CD8-positive, alpha-beta memory T cell (primary cell): Measurements from ENCODE around the gene C16orf89. TPM values are rescaled to one million over a fixed set of nuclear protein-coding genes. Genes with fewer than 3 reads are reported as not detected.
"Not testable (repeated sequence)": the region's sequence is repeated elsewhere in the genome, so short reads cannot be mapped to it uniquely, and the experiment has no call there.

Experiments
- CTCF ChIA-PET: fragments of 350-600 bp; sonication (Branson Sonifier 250); formaldehyde crosslinking; loops from one replicate; lab custom pipeline; 2021; ENCODE audit warnings: antibody characterized with exemption; lab: Charles Lee
- POLR2A ChIA-PET: fragments of 350-600 bp; sonication (Branson Sonifier 250); formaldehyde crosslinking; loops from one replicate; lab custom pipeline; 2021; ENCODE audit warnings: antibody characterized with exemption; lab: Charles Lee
- DNase-seq, 5 donors: peaks; one replicate each; pipeline versions ENCODE4 v3.0.0 to v3.0.0-alpha.2; 2020 to 2022; ENCODE audit warnings: mixed read lengths in 1 of 5
- H3K27ac ChIP-seq: one replicate; pipeline ENCODE4 v1.7.0; 2013; ENCODE audit warnings: low read depth, mild to moderate bottlenecking, low read length, moderate library complexity
- H3K27me3 ChIP-seq: 2 replicates; pipeline ENCODE4 v1.7.0; 2013; ENCODE audit warnings: low read length, mild to moderate bottlenecking; ENCODE audit not compliant: insufficient read depth, poor library complexity, severe bottlenecking
- H3K36me3 ChIP-seq: 2 replicates; pipeline ENCODE4 v1.7.0; 2013; ENCODE audit warnings: mild to moderate bottlenecking, low read length, moderate library complexity; ENCODE audit not compliant: insufficient read depth
- H3K4me1 ChIP-seq: 2 replicates; pipeline ENCODE4 v1.7.0; 2013; ENCODE audit warnings: mild to moderate bottlenecking, low read length, moderate library complexity; ENCODE audit not compliant: insufficient read depth
- H3K4me3 ChIP-seq: 2 replicates; pipeline ENCODE4 v1.7.0; 2013; ENCODE audit warnings: mild to moderate bottlenecking, low read length
- H3K9me3 ChIP-seq: 2 replicates; pipeline ENCODE4 v1.7.0; 2013; ENCODE audit warnings: mild to moderate bottlenecking, low read length
- H3K27ac Mint-ChIP-seq, 8 donors: one replicate each; pipeline ENCODE4 v1.8.0; 2020 to 2021; ENCODE audit warnings: mixed read lengths in 8 of 8, mild to moderate bottlenecking in 6 of 8, inconsistent platforms in 3 of 8, moderate library complexity in 3 of 8
- H3K27me3 Mint-ChIP-seq, 2 donors: one replicate each; pipeline ENCODE4 v1.8.0; 2020 to 2021; ENCODE audit warnings: mixed read lengths in 2 of 2, mild to moderate bottlenecking in 1 of 2, moderate library complexity in 1 of 2
- H3K36me3 Mint-ChIP-seq, 3 donors: one replicate each; pipeline ENCODE4 v1.8.0; 2020 to 2021; ENCODE audit warnings: mixed read lengths in 3 of 3, inconsistent platforms in 1 of 3, mild to moderate bottlenecking in 1 of 3
- H3K4me1 Mint-ChIP-seq, 3 donors: one replicate each; pipeline ENCODE4 v1.8.0; 2020 to 2021; ENCODE audit warnings: mixed read lengths in 3 of 3, inconsistent platforms in 1 of 3, mild to moderate bottlenecking in 1 of 3
- H3K4me3 Mint-ChIP-seq, 7 donors: one replicate each; pipeline ENCODE4 v1.8.0; 2020 to 2021; ENCODE audit warnings: mixed read lengths in 7 of 7, mild to moderate bottlenecking in 6 of 7, moderate library complexity in 4 of 7, inconsistent platforms in 2 of 7
- H3K9me3 Mint-ChIP-seq, 5 donors: one replicate each; pipeline ENCODE4 v1.8.0; 2020 to 2022; ENCODE audit warnings: mixed read lengths in 5 of 5, mild to moderate bottlenecking in 3 of 5, moderate library complexity in 2 of 5, inconsistent platforms in 1 of 5
- polyA plus RNA-seq: library from polyadenylated mRNA; unstranded; fragments of 300-500 nt; fragmentation: Illumina TruSeq; gene quantifications from one replicate; pipeline ENCODE4 v1.2.3, GENCODE V29; 2021
- total RNA-seq, 2 experiments: library from RNA; stranded (reverse); gene quantifications; one replicate each; pipeline ENCODE4 v1.2.3, GENCODE V29; 2021

C16orf89 gene
- total and polyA plus RNA-seq, 3 experiments from 2014 or later, result not detected

DNA sequence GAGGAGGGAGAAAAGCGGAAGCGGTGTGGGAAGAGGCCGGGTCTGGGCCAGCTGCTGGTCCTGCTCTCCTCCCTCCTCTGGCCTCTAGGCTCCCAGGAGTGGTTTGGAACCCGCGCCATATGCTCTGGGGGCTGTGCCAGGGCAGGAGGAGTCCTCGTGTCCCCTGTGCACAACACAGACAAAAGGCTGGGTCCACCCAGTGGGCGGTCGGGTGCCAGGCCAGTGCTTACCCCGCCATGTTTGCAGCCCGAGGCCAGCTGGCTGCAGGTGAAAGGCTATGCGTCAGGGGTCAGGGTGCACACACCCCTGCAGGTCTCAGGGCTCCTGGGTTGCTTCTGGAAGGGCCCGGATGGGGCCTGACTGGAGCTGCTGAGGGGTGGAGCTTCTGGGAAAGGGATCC is 14.7 kb upstream of the C16orf89 start:
- H3K4me1 Mint-ChIP-seq, H3K4me1 ChIP-seq, CTCF ChIA-PET, H3K9me3 Mint-ChIP-seq, POLR2A ChIA-PET, H3K27ac Mint-ChIP-seq, H3K4me3 ChIP-seq, H3K27me3 ChIP-seq, DNase-seq, H3K4me3 Mint-ChIP-seq, H3K27ac ChIP-seq, H3K9me3 ChIP-seq, H3K27me3 Mint-ChIP-seq: not testable (repeated sequence)
- H3K36me3 Mint-ChIP-seq, result peaks cover 0 to 82% (median 9%) of the 10 kb centered on the region in 3 donors
- H3K36me3 ChIP-seq, result peaks cover 11% of the 10 kb centered on the region

DNA sequence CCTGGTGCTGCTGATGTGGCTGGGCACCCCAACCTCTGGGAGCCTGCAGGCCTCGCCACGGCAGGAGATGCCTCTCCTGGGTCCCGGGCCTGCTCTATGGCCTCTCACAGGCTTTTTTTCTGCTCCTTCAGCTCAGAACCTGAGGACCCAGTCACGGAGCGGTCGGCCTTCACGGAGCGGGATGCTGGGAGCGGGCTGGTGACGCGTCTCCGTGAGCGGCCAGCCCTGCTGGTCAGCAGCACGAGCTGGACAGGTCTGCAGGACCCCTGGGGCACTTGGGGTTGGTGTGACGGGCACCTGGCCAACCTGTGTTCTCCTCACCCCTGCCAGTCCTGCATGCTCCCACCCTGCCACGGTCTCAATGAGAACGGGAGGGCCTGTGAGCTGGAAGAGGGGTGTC is 12.9 kb upstream of the C16orf89 start:
- no peak for DNase-seq
- Histone ChIP-seq H3K4me3 (no peak overlapping the region), H3K36me3 (peaks cover 16% of the 10 kb centered on the region), H3K4me1 (no peaks in the 10 kb centered on the region), H3K9me3 (no peaks in the 10 kb centered on the region), H3K27me3 (no peaks in the 10 kb centered on the region), H3K27ac (no peak overlapping the region)
- Mint-ChIP-seq H3K27ac (no peak overlapping the region), H3K4me3 (no peak overlapping the region), H3K4me1 (peaks cover 3 to 11% (median 5%) of the 10 kb centered on the region in 3 donors), H3K27me3 (no peaks in the 10 kb centered on the region), H3K9me3 (no peaks in the 10 kb centered on the region), H3K36me3 (peaks cover 0 to 77% (median 7%) of the 10 kb centered on the region in 3 donors)
- ChIA-PET CTCF (no interaction called here), POLR2A (no interaction called here)

DNA sequence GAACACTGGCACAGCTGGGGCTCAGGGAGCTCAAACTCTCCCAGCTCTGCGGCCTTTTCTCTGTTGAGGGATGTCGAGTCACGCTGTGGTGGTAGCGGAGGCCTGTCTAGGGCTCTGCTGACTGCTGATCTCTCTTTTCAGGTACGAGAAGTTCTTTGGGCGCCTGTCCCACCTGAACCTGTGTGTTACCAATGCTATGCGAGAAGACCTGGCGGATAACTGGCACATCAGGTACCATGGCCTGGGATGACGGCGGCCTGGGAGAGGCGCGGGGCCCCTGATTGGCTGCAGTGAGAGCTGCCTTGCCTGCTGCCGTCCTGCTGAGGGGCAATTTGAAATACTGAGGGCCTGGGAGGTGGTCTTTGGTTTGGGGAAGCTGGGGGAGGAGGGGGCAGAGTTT is 11.5 kb upstream of the C16orf89 start:
- Mint-ChIP-seq H3K4me1 (peaks cover 14 to 23% (median 16%) of the 10 kb centered on the region in 3 donors), H3K27ac (peak overlapping the region in 1 of 8 donors; percentile 79), H3K27me3 (no peaks in the 10 kb centered on the region), H3K4me3 (no peak overlapping the region), H3K36me3 (peaks cover 0 to 69% (median 7%) of the 10 kb centered on the region in 3 donors), H3K9me3 (no peaks in the 10 kb centered on the region)
- peaks cover 8% of the 10 kb centered on the region for H3K4me1 ChIP-seq
- no peak overlapping the region for H3K27ac ChIP-seq
- H3K36me3 ChIP-seq, result peaks cover 16% of the 10 kb centered on the region
- no peak for DNase-seq
- ChIA-PET POLR2A (no interaction called here), CTCF (interaction anchor here (0.7 kb wide), 1 partner anchor 44 kb away, joined by 3 read pairs; the partner anchor contains the start of gene NAGPA)
- no peak overlapping the region for H3K4me3 ChIP-seq
- no peaks in the 10 kb centered on the region for H3K27me3 ChIP-seq
- no peaks in the 10 kb centered on the region for H3K9me3 ChIP-seq

DNA sequence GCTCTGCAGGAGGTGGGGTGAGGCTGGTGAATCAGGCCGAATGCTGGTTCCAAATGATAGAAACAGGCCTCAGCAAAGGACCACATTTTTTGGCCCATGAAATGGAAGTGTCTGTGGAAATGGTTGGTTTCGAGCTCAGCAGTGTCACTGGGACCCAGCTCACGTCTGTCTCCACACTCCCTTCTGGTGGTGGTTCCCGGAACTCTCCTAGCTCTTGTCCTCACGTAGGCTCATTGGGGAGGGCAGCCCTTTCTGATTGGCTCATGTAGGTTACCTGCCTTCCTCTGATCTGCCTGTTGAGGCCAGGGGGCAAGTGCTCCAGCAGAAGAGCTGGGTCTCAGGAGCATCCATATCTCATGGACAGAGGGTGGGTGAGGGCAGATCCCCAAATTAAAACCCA is 9.9 kb upstream of the C16orf89 start:
- peaks cover 30 to 39% (median 31%) of the 10 kb centered on the region in 3 donors for H3K4me1 Mint-ChIP-seq
- H3K27ac Mint-ChIP-seq, result peak overlapping the region in 1 of 8 donors; percentile 43

DNA sequence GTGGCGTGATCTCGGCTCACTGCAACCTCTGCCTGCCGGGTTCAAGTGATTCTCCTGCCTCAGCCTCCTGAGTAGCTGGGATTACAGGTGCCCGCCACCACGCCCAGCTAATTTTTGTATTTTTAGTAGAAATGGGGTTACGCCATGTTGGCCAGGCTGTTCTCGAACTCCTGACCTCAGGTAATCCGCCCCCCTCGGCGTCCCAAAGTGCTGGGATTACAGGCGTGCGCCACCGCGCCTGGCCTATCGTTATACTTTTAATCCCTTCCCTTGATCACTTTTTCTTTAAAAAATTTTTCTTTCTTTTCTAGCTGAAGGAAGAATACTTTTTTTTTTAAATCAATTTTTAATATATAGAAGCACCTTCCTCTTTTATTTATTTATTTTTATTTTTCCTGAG is 8.0 kb upstream of the C16orf89 start:
- H3K4me3 Mint-ChIP-seq, H3K4me3 ChIP-seq, H3K27ac Mint-ChIP-seq, POLR2A ChIA-PET, H3K27me3 Mint-ChIP-seq, H3K27ac ChIP-seq, H3K27me3 ChIP-seq, H3K9me3 ChIP-seq, CTCF ChIA-PET, H3K9me3 Mint-ChIP-seq, DNase-seq: not testable (repeated sequence)
- Mint-ChIP-seq H3K36me3 (peaks cover 0 to 49% (median 6%) of the 10 kb centered on the region in 3 donors), H3K4me1 (peaks cover 30 to 39% (median 31%) of the 10 kb centered on the region in 3 donors)
- H3K36me3 ChIP-seq, result peaks cover 16% of the 10 kb centered on the region
- H3K4me1 ChIP-seq, result peaks cover 19% of the 10 kb centered on the region

More for the DNA sequence above, 9.9 kb upstream of the C16orf89 start:
- Histone ChIP-seq H3K36me3 (peaks cover 16% of the 10 kb centered on the region), H3K27me3 (no peaks in the 10 kb centered on the region), H3K4me1 (peaks cover 19% of the 10 kb centered on the region), H3K27ac (no peak overlapping the region), H3K4me3 (no peak overlapping the region), H3K9me3 (no peaks in the 10 kb centered on the region)
- ChIA-PET CTCF (interaction anchor here (1.4 to 1.8 kb wide), 2 partner anchors 9 to 16 kb away, joined by 3 to 7 read pairs; no protein-coding TSS in a partner anchor), POLR2A (interaction anchor here (0.5 kb wide), 1 partner anchor 315 kb away, joined by 3 read pairs; no protein-coding TSS in a partner anchor)
- Mint-ChIP-seq H3K4me3 (no peak overlapping the region), H3K9me3 (no peaks in the 10 kb centered on the region), H3K27me3 (no peaks in the 10 kb centered on the region), H3K36me3 (peaks cover 0 to 64% (median 7%) of the 10 kb centered on the region in 3 donors)
- no peak for DNase-seq

DNA sequence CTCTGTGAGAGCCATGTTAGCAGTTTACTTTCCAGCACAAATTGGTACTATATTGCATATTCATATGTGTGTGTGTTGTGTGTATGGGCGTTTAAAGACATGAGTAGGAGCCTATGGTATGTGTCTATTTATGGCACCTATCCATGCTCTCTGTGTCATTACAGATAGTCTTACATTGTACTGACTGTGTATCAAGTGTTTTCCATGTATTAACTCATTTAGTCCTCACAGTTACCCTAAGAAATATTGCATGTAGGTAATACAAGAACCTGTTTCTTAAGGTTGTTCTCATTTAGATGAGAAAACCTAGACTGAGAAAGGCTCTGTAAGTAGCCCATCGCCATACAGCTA is 7.5 kb upstream of the C16orf89 start:
- H3K9me3 Mint-ChIP-seq, result no peaks in the 10 kb centered on the region
- Histone ChIP-seq H3K9me3 (no peaks in the 10 kb centered on the region), H3K27me3 (no peaks in the 10 kb centered on the region), H3K36me3 (peaks cover 16% of the 10 kb centered on the region), H3K4me1 (peaks cover 19% of the 10 kb centered on the region), H3K4me3 (no peak overlapping the region), H3K27ac (no peak overlapping the region)
- H3K4me3 Mint-ChIP-seq, result peak overlapping the region; percentile 51 to 98 (median 89)
- H3K27ac Mint-ChIP-seq, result peak overlapping the region; percentile 14 to 98 (median 95)
- POLR2A ChIA-PET, result interaction anchor here (1.8 kb wide), 1 partner anchor 39 kb away, joined by 10 read pairs; the partner anchor contains the start of gene NAGPA
- peaks cover 0 to 46% (median 6%) of the 10 kb centered on the region in 3 donors for H3K36me3 Mint-ChIP-seq
- CTCF ChIA-PET, result interaction anchor here (1.4 kb wide), 1 partner anchor 17 kb away, joined by 4 read pairs; no protein-coding TSS in a partner anchor
- no peak for DNase-seq
- H3K27me3 Mint-ChIP-seq, result no peaks in the 10 kb centered on the region
- peaks cover 30 to 39% (median 31%) of the 10 kb centered on the region in 3 donors for H3K4me1 Mint-ChIP-seq

DNA sequence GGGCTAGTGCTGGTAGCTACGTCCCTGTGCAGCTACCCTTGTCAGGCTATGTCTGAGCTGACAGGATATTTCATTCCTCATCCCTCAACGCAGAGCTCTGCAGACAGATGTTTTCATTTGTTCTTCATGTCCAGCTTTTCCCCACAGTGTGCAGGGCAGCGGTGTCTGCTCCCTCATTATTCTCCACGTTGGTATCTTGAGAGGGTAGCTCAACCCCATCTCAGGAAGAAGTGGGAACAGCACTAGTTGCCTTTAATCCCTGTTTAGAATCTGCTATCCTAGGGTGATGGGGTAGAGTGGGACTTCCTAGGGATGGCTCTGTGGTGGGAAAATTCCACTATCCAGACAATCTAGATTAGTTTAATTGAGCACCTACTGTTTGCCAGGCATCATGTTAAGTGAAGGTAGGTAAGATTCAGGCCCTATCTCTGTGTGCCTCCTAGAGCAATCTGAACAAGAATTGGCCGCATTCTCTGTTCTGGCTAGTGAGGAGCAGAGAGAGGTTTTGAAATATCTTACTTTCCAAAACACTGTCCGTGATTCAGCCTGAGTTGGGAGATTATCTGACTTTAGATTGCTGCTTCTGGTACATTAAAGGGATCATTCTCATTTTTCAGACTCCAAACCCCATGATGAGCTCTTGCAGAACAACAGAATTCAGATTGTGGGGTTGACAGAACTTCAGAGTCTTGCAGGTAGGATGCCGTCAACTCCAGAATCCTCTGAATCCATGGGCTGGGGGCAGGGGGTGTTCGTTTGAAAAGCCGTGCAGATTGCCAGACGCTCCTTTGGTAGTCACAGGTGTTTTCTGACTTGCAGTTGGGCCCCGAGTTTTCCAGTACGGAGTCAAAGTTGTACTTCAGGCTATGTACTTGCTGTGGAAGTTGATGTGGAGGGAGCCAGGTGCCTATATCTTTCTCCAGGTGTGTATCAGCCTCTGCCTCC is 6.8 kb upstream of the C16orf89 start:
- Mint-ChIP-seq H3K27ac (peak overlapping the region; percentile 95 to 99 (median 96)), H3K4me3 (peak overlapping the region; percentile 87 to 99 (median 94)), H3K9me3 (no peaks in the 10 kb centered on the region), H3K36me3 (peaks cover 0 to 40% (median 3%) of the 10 kb centered on the region in 3 donors), H3K4me1 (peaks cover 30 to 39% (median 31%) of the 10 kb centered on the region in 3 donors), H3K27me3 (no peaks in the 10 kb centered on the region)
- no peaks in the 10 kb centered on the region for H3K27me3 ChIP-seq
- CTCF ChIA-PET, result interaction anchor here (1.2 to 1.4 kb wide), 3 partner anchors 12 to 38 kb away, joined by 4 read pairs; partner anchors contain the start of gene NAGPA
- no peaks in the 10 kb centered on the region for H3K9me3 ChIP-seq
- peak overlapping the region; percentile 73 for H3K27ac ChIP-seq
- H3K4me1 ChIP-seq, result peaks cover 19% of the 10 kb centered on the region
- H3K4me3 ChIP-seq, result peak overlapping the region; percentile 69
- peaks cover 16% of the 10 kb centered on the region for H3K36me3 ChIP-seq
- no peak for DNase-seq
- POLR2A ChIA-PET, result interaction anchor here (1.8 kb wide), 1 partner anchor 39 kb away, joined by 10 read pairs; the partner anchor contains the start of gene NAGPA
